ENCODE measurements around the gene SPNS3.
A peak's percentile ranks its signal among the peaks of the same experiment; 100 is the strongest.

The SPNS3 gene

GRCh38 chr17:4433515-4434031 lies at the start of gene SPNS3:
Gene SPNS3, plus strand, starts transcription at chr17:4433940. Its CDS starts 28 bp downstream, at chr17:4433968.
- POLR2A ChIA-PET: no interaction called here

DNA sequence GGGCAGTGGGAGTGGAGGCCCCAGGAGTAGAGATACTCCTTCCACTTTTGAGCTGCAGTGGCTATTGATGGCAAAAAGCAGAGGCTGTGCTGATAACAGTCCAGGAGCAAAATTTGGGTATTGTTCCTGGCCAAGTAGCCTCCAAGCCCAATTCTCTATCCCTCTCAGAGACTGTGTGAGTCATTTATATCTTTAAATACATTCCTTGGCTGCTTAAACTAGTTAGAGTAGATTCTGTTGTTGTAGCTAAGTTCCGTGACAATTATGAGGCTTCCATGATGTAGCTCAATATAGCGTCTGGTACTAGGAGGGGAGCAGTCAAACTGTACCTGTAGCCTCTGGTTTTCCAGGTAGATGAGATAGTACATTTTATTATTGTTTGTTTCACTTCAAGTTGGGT lies 47.3 kb upstream of the SPNS3 start:
- ChIA-PET POLR2A (interaction anchor here (0.6 kb wide), 1 partner anchor 1675 kb away, joined by 5 read pairs; no protein-coding TSS in a partner anchor), CTCF (interaction anchor here (1.3 to 1.8 kb wide), 3 partner anchors 9 to 171 kb away, joined by 5 read pairs; no protein-coding TSS in a partner anchor)
- no peak for TF ChIP-seq CTCF (IDR thresholded peaks at IDR 0.05; ENCODE audit: control extremely low read depth, extremely low read depth, low read depth, missing control alignments)
- DNase-seq (ENCODE audit: extremely low spot score): no peak

More at GRCh38 chr17:4433515-4434031, at the start of gene SPNS3:
- CTCF ChIA-PET: no interaction called here
- TF ChIP-seq CTCF (IDR thresholded peaks at IDR 0.05; ENCODE audit: control extremely low read depth, extremely low read depth, low read depth, missing control alignments): no peak
- peak; percentile 27 for DNase-seq (ENCODE audit: extremely low spot score)

DNA sequence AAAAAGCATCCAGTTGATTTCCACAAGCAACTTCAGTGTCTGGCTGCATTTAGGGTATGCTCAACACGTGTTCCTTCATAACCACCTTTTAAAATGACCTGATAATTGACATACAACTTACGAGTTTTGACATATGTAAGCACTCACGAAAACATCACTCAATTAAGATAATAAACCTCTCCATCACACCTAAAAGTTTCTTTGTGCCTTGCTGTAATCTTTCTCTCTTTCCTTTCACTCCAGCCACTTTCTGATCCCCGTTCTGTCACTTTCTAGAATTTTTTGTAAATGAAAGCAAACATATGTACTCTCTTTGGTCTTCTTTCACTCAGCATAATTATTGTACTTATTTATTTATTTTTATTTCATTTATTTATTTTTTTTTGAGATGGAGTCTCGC lies 46.6 kb upstream of the SPNS3 start:
- CTCF ChIA-PET: interaction anchor here (1.3 kb wide), 1 partner anchor 172 kb away, joined by 5 read pairs; no protein-coding TSS in a partner anchor
- TF ChIP-seq CTCF (IDR thresholded peaks at IDR 0.05; ENCODE audit: control extremely low read depth, extremely low read depth, low read depth, missing control alignments): no peak
- no peak for DNase-seq (ENCODE audit: extremely low spot score)
- POLR2A ChIA-PET: interaction anchor here (0.6 kb wide), 1 partner anchor 1676 kb away, joined by 5 read pairs; no protein-coding TSS in a partner anchor

GRCh38 chr17:4389079-4389478 lies 44.7 kb upstream of the SPNS3 start:
- DNase-seq (ENCODE audit: extremely low spot score): no peak
- ChIA-PET CTCF (interaction anchor here (0.7 kb wide), 1 partner anchor 39 kb away, joined by 3 read pairs; no protein-coding TSS in a partner anchor), POLR2A (interaction anchor here (0.6 kb wide), 1 partner anchor 12 kb away, joined by 3 read pairs; no protein-coding TSS in a partner anchor)
- TF ChIP-seq CTCF (IDR thresholded peaks at IDR 0.05; ENCODE audit: control extremely low read depth, extremely low read depth, low read depth, missing control alignments): no peak

DNA sequence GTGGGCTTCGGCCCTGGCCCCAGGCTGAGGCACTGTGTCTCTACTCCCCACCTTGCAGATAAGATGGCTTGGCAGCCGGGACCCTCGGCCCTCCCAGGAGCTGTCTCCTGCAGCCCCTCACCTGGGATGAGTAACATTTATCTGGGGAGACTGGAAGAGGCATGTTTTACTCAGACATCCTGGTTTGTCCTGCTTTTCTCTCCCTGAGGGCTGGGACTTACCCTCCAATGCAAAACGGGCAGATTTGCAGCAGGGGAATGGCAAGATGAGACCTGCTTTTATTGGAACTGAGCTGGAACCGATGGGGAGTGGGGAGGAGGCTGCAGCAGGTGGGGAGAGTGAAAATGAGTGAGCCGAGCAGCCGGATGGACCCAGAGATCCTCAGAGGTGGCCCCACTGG lies 39.9 kb upstream of the SPNS3 start:
- ChIA-PET CTCF (interaction anchor here (0.9 to 2.1 kb wide), 6 partner anchors 9 to 193 kb away, joined by 3 to 7 read pairs (median 4); no protein-coding TSS in a partner anchor), POLR2A (no interaction called here)
- no peak for DNase-seq (ENCODE audit: extremely low spot score)
- no peak for TF ChIP-seq CTCF (IDR thresholded peaks at IDR 0.05; ENCODE audit: control extremely low read depth, extremely low read depth, low read depth, missing control alignments)

- POLR2A ChIA-PET: no interaction called here
- TF ChIP-seq CTCF (IDR thresholded peaks at IDR 0.05; ENCODE audit: control extremely low read depth, extremely low read depth, low read depth, missing control alignments): no peak
- DNase-seq (ENCODE audit: extremely low spot score): no peak
- CTCF ChIA-PET: interaction anchor here (0.9 to 2.4 kb wide), 6 partner anchors 8 to 179 kb away, joined by 3 to 8 read pairs (median 5); no protein-coding TSS in a partner anchor
Measured at GRCh38 chr17:4394208-4395110, 39.3 kb upstream of the SPNS3 start.
